ENCODE data around the gene NSUN2. TPM values are rescaled to one million over a fixed set of nuclear protein-coding genes. Genes with fewer than 3 reads are reported as not detected.

NSUN2 gene
- total RNA-seq, 6 experiments from 2014 or later: 59.9 to 67.7 (median 60.5) TPM

DNA sequence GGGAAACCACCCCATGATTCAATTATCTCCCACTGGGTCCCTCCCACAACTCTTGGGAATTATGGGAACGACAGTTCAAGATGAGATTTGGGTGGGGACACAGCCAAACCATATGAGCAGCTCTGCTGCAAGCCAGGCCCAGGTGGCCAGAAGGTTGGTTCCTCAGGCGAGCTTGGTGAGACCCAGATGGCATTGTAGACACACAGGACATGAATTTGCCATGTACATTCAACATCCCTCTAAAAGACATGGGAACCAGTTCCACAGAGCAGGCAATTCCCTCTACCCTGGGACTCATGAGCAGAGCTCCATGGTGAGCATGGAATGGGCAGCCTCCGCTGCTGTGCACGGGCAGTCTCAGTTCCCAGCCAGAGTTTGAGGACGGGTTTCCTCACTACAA is 53.3 kb downstream of the NSUN2 start:
- H3K9me3 Mint-ChIP-seq: no peaks in the 10 kb centered on the region
- H3K27me3 Mint-ChIP-seq (ENCODE audit: insufficient read depth): peaks cover 34% of the 10 kb centered on the region
- no peaks in the 10 kb centered on the region for H3K36me3 Mint-ChIP-seq (ENCODE audit: low read depth)
- no peak overlapping the region for H3K4me3 Mint-ChIP-seq
- DNase-seq: no peak
- TF ChIP-seq, protein P1, sequence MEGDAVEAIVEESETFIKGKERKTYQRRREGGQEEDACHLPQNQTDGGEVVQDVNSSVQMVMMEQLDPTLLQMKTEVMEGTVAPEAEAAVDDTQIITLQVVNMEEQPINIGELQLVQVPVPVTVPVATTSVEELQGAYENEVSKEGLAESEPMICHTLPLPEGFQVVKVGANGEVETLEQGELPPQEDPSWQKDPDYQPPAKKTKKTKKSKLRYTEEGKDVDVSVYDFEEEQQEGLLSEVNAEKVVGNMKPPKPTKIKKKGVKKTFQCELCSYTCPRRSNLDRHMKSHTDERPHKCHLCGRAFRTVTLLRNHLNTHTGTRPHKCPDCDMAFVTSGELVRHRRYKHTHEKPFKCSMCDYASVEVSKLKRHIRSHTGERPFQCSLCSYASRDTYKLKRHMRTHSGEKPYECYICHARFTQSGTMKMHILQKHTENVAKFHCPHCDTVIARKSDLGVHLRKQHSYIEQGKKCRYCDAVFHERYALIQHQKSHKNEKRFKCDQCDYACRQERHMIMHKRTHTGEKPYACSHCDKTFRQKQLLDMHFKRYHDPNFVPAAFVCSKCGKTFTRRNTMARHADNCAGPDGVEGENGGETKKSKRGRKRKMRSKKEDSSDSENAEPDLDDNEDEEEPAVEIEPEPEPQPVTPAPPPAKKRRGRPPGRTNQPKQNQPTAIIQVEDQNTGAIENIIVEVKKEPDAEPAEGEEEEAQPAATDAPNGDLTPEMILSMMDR (IDR thresholded peaks at IDR 0.05): no peak
- no peak overlapping the region for H3K27ac Mint-ChIP-seq
- H3K4me1 Mint-ChIP-seq (ENCODE audit: low read depth): peaks cover 23% of the 10 kb centered on the region

DNA sequence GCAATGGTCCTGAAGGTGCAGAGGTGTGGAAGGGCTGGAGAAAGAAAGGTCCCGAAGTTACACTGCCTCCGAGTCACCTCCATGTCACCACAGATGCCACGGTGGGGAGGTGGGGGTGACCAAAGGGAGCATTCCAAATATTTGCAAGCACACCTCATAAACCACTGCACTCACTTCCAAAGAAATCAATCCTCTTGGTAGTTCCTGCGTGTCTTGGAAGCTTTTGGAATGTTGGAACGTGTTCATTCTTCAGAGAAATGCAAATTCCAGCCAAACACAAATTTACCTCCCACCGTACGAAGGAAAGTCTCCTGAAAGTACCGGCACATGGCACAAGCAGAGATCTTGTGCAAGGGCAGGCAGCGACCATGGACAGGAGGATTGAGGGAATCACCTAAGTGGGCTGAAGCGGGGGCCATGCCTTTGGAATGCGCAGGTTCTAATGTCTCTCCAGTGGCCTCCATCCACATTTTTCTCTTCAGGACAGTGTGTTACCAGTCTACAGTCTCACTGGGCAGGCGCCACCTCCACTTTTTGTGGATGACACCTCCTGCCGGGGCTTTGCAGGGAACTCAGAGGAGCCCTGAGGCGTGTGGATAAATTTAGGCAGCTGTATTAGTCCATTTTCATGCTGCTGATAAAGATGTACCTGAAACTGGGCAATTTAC is 54.0 kb downstream of the NSUN2 start:
- Mint-ChIP-seq H3K27me3 (ENCODE audit: insufficient read depth) (peaks cover 39% of the 10 kb centered on the region), H3K27ac (no peak overlapping the region), H3K36me3 (ENCODE audit: low read depth) (no peaks in the 10 kb centered on the region), H3K4me3 (no peak overlapping the region), H3K9me3 (no peaks in the 10 kb centered on the region), H3K4me1 (ENCODE audit: low read depth) (peaks cover 23% of the 10 kb centered on the region)
- TF ChIP-seq, protein P1 (IDR thresholded peaks at IDR 0.05): no peak
- DNase-seq: no peak

DNA sequence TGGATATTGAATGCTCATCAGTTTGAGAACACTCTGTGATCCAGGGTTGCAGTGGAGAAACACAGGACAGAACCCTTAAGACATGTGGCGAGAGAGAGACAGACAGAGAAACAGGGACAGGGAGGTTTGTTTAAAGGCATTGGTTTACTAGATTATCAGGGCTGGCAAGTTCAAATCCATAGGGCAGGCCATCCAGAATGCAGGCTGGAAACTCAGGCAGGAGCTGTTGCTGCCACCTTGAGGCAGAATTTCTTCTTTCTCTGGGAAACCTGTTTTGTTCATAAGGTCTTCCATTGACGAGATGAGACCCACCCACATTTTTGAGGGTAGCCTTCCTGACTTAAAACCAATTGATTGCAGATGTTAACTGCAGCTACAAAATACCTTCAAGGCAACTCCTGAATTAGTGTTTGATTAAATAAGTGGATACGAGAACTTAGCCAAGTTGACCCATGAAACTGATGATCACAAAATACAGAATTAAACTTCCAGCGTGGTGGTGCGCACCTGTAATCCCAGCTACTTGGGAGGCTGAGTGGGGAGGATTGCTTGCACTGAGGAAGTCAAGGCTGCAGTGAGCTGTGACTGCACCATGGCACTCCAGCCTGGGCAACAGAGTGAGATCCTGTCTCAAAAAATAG is 55.9 kb downstream of the NSUN2 start:
- H3K27ac Mint-ChIP-seq: no peak overlapping the region

DNA sequence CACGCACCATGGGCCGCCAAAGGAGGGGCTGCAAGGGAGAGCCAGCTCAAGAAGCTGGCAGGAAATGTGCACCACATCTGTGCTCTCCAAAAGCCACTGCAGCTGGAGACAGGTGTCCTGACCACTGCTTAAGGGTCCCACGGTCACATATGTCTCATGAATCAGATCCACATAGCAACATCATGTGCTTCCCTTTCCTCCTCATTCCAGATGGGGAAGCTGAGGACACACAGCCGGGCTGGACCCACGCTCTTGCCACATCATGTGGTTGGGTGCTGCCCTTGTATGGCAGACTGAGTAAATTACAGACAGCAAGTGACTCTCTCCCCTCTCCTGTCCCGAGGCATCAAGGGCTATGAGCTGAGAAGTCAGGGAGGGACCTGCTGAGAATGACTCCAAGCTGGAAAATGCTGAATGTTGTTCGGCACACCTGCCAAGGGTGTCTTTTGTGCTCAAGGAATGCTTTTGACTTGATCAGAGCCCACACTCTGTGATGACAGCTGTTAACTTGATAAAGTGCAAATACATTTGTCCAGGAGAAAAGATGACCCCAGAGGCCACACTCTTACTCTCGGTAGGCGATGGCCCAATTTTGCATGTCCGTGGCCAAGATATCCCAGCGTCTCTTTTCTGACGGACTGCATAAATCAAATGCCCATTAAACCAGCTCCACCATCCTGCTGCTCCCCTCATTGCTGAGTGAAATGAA is 58.2 kb downstream of the NSUN2 start:
- H3K27ac Mint-ChIP-seq: no peak overlapping the region
- H3K4me1 Mint-ChIP-seq (ENCODE audit: low read depth): peaks cover 13% of the 10 kb centered on the region
- TF ChIP-seq, protein P1 (IDR thresholded peaks at IDR 0.05): no peak
- H3K9me3 Mint-ChIP-seq: no peaks in the 10 kb centered on the region
- no peak overlapping the region for H3K4me3 Mint-ChIP-seq
- DNase-seq: no peak
- H3K27me3 Mint-ChIP-seq (ENCODE audit: insufficient read depth): peaks cover 26% of the 10 kb centered on the region
- H3K36me3 Mint-ChIP-seq (ENCODE audit: low read depth): no peaks in the 10 kb centered on the region

More for the DNA sequence above, 55.9 kb downstream of the NSUN2 start:
- Mint-ChIP-seq H3K4me3 (no peak overlapping the region), H3K9me3 (no peaks in the 10 kb centered on the region), H3K36me3 (ENCODE audit: low read depth) (no peaks in the 10 kb centered on the region), H3K4me1 (ENCODE audit: low read depth) (peaks cover 19% of the 10 kb centered on the region), H3K27me3 (ENCODE audit: insufficient read depth) (peaks cover 37% of the 10 kb centered on the region)
- TF ChIP-seq, protein P1 (IDR thresholded peaks at IDR 0.05): peak; percentile 83
- DNase-seq: peak; percentile 67

DNA sequence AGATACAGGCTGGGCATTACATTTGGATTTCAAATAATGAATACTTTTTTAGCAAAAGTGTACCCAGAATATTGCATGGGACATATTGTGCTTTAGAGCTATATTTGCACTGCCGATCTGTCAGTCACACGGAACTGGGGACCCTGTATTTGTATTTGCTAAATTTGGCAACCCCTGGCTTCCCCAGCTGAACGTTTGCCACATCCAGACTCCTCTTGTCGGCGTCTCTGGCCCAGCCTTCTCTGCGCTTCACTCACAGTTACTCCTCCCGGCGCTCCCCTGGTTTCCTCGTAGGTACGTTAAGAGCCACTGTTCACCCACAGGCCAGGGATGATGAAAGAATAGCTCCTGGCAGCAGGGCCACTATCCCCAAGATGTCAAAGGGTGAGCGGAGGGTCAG is 58.7 kb downstream of the NSUN2 start:
- H3K27ac Mint-ChIP-seq: no peak overlapping the region
- no peak for DNase-seq
- no peaks in the 10 kb centered on the region for H3K9me3 Mint-ChIP-seq
- H3K4me1 Mint-ChIP-seq (ENCODE audit: low read depth): peaks cover 13% of the 10 kb centered on the region
- no peaks in the 10 kb centered on the region for H3K36me3 Mint-ChIP-seq (ENCODE audit: low read depth)
- H3K27me3 Mint-ChIP-seq (ENCODE audit: insufficient read depth): peaks cover 25% of the 10 kb centered on the region
- no peak overlapping the region for H3K4me3 Mint-ChIP-seq
- TF ChIP-seq, protein P1 (IDR thresholded peaks at IDR 0.05): no peak

Data from HFFc6 (cell line).